T47D (cell line): ENCODE measurements around the gene ATP11C.

ENCODE experiments used
- DNase-seq, 2 experiments: peaks; one replicate each; pipeline versions ENCODE4 v3.0.0 to v3.0.0-alpha.2; 2011 to 2012; ENCODE audit warnings: low read depth in 1 of 2, low spot score in 1 of 2
- JUND ChIP-seq: IDR thresholded peaks from 2 replicates; pipeline ENCODE4 v1.6.1; 2012; ENCODE audit warnings: low read depth
- in situ Hi-C: cut with HindIII; loops from 2 replicates; pipeline ENCODE4 v1.10.0; 2016; ENCODE audit warnings: low sequenced_read_pairs, low pct_unique_long_range_greater_than_20kb

The ATP11C gene

DNA sequence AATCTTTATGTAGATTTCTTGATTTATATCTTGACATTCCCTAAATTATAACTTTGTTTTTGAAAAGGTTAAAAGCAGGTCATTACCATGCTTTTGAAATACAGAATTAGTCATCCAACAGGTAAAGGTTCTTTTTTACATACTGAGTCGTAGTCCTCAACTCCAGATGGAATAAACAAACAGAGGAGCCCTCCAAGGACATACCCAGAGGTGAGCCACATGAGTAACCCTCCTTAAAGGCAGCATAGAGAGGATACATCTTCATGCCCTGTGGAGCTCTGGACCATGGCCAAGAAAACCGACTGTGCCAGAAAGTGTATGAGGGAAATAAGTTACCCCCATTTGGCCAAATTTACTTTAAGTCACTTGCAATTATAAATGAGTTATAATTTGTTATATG lies 129.6 kb downstream of the ATP11C start:
- DNase-seq = no peak
- in situ Hi-C loops = no loop called here
- no peak for TF ChIP-seq JUND

- in situ Hi-C loops = no loop called here
- TF ChIP-seq JUND = no peak
- DNase-seq = no peak
Observed at GRCh38 chrX:139802048-139802447, 130.8 kb downstream of the ATP11C start.

- DNase-seq = no peak
- in situ Hi-C loops = no loop called here
- TF ChIP-seq JUND = no peak
Observed at GRCh38 chrX:139801397-139801813, 131.4 kb downstream of the ATP11C start.

GRCh38 chrX:139798701-139799100 lies 134.2 kb downstream of the ATP11C start:
- TF ChIP-seq JUND = no peak
- DNase-seq = no peak
- in situ Hi-C loops = no loop called here

DNA sequence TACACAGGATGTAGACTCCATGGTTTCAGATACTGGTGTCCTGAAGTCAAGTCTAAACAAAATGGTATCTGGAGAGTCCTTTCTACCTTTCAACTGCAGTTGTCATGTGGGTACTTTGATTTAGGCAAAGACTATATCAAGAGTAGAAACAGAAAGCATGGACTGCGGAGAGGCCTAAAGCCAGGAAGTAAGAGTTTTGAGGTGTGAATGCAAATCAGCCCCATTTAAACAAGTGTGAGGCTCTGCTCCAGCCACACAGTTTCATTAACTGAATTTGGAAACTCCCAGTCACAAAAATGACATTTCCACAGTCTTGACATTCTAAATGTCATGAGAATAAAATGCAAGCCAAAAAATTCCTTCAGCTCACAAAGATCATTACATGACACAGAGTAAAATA lies 137.7 kb downstream of the ATP11C start:
- DNase-seq = no peak
- in situ Hi-C loops = no loop called here
- TF ChIP-seq JUND = no peak

DNA sequence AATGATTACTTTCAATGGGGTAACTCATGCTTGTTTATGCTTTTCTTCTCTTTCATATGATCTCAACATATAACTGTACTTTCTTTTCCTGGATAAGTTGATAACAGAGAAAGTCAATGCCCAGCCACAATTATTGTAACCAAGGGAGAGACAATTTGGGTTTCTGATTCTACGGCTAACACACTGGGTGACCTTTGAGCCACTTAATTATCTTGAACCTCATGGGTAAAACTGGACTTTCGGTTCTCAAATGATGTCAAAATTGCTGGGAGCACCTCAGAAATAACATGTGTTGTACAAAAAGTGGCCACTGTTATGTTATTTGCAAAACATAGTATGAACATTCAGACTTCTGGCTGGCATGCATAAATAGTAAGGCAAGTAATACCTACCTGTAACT lies 145.3 kb downstream of the ATP11C start:
- no peak for TF ChIP-seq JUND
- in situ Hi-C loops = no loop called here
- no peak for DNase-seq

GRCh38 chrX:139784807-139785206 lies 148.0 kb downstream of the ATP11C start:
- no peak for DNase-seq
- TF ChIP-seq JUND = no peak
- in situ Hi-C loops = no loop called here

DNA sequence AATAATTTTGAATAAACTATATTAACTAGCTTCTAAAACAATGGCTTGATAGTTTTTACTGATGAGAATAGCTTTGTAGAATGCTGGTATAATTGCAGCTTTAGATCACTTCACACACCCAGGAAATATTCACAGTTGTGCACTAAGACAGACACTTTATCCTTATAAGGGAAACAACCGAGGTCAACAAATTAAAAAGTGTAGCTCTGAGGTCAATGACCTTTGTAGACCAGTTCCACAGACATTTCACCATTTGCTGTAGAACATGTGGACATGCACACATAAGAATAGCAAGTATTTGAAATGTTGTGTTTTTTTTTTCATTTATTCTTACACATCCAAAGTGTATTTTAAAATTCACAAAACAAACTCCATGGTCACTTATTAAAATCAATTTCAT lies 148.9 kb downstream of the ATP11C start:
- in situ Hi-C loops = no loop called here
- DNase-seq = no peak
- TF ChIP-seq JUND = no peak

DNA sequence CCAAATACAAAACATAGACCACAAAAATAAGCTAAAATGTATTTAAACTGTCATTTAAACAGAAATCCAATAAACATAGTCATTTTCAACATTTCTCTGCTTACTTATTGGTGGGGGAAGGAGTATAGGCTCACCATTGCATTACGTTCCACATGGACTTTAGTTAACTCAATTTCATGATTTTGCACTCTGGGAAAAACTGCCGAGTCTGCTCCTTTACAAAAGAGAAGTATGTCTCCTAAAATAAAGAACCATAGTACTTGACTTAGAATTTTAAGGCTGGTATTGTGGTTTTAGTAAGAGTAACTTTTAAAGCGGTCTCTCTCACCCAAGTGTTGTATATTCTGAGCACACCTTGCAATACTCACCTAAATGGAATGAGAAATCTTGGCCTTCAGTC lies 149.8 kb downstream of the ATP11C start:
- DNase-seq = no peak
- TF ChIP-seq JUND = no peak
- in situ Hi-C loops = no loop called here

DNA sequence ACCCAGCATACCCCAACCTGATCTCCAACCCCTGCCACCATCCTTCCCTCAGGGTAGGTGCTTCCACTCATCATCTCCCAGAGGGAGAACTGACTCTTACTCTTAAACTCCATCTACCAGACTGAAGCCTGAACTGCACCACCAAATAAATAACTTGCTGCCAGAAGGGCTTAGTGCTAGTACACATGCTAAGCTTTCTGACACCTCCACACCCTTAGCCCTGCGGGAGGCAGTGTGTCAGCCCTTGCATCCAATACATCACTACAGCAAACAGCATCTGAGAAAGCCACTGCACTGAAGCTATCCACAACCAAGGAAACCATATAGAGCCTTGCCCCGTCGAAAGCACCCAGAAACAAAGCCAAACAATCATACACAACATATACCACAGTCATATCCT lies 156.3 kb downstream of the ATP11C start:
- in situ Hi-C loops = no loop called here
- no peak for DNase-seq
- no peak for TF ChIP-seq JUND

- no peak for DNase-seq
- no peak for TF ChIP-seq JUND
- in situ Hi-C loops = no loop called here
Observed at GRCh38 chrX:139770366-139770765, 162.5 kb downstream of the ATP11C start.

DNA sequence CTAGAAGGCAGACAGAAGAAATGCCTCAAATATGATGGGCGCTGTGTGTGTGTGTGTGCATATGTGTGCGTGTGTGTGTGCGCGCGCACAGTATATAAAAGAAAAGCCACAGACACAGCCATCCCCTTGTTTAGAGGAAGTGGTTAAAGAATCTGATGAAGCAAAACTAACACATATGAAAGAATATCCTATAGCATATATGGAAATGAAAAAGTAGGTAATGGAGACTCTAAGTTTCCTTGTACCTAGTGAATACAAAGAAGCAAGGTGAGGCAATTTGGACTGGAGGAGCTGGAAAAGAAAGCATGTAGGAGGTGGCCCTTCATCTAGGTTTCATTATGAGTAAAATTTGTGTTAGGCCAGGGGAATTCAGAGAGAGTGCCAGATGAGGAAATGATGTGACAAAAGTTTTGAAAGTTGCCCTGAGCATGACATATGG lies 166.3 kb downstream of the ATP11C start:
- DNase-seq = no peak
- in situ Hi-C loops = no loop called here
- TF ChIP-seq JUND = no peak

DNA sequence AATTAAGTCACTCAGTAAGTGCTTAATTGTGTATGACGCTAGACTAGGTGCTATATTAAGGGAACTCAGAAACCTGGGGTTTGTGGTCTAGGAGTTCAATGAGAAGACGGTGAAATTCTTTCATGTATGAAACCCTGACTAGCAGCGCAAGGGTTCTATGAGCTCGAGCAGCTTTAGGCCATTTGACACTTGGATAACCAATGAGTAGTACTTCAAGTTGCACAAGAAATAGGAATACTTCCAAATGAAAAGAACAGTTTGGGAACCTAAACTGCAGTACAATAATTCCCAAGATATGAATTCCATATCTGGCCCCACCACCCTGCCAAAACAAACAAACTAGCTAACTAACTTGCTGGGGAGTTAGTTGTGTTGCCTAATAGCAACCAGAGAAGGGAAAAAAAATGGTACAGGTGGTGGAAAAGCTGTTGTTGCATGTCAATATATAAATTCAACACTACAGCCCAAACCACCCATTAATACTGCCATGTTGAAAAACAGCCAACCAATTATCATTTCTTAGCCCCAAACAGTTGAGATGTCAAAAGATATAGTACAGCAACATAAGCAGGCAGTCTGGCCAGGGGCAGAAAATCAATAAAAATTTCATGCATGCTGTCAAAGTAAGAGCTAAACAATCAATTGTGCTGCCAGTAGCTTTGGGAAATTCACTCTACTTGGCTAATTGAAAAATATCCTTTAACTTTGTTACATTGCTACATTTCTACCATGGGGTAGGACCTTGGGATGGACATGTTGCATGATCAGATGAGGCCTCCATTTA lies 170.3 kb downstream of the ATP11C start:
- no peak for DNase-seq
- no peak for TF ChIP-seq JUND
- in situ Hi-C loops = no loop called here

DNA sequence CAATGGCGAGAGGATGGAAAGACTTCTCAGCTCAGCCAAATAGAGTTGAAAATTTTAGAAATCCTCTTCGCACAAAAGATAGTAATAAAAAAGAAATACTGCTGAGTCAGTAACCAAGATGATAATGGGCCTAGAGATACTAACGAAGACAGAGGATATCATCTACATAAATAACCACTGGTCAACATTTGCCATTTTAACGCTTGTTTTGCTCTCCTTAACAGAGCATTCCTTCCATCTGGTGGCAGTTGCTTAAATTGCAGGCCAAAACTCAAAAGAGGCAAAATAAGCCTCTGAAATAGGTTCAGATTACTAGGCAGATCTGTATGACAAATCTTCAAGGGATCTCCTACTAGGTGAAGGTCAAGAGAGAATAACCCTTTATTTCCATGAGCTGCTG lies 173.2 kb downstream of the ATP11C start:
- in situ Hi-C loops = no loop called here
- no peak for TF ChIP-seq JUND
- DNase-seq = peak in 1 of 2 experiments; percentile 22
